Osteoblast (primary cell): ENCODE measurements around the gene LAMA1. TPM values are rescaled to one million over a fixed set of nuclear protein-coding genes. Genes with fewer than 3 reads are reported as not detected.
"Not testable (repeated sequence)": the region's sequence is repeated elsewhere in the genome, so short reads cannot be mapped to it uniquely, and the experiment has no call there.

Experiments used
- DNase-seq: peaks from one replicate; pipeline ENCODE4 v3.0.0; 2011; ENCODE audit warnings: low spot score, mixed read lengths; ENCODE audit not compliant: insufficient read length; ENCODE audit errors: missing footprints
- H2AFZ ChIP-seq: 2 replicates; pipeline ENCODE4 v1.6.0; 2011; ENCODE audit warnings: mild to moderate bottlenecking, low read length
- H3K27ac ChIP-seq: 2 replicates; pipeline ENCODE4 v1.5.1; 2011; ENCODE audit warnings: mild to moderate bottlenecking, low read depth, low read length, moderate library complexity
- H3K27me3 ChIP-seq: 2 replicates; pipeline ENCODE4 v1.6.0; 2012; ENCODE audit warnings: mild to moderate bottlenecking, control low read depth, inconsistent platforms, low read length, moderate library complexity; ENCODE audit not compliant: insufficient read depth
- H3K36me3 ChIP-seq: 2 replicates; pipeline ENCODE4 v1.5.1; 2011; ENCODE audit warnings: mild to moderate bottlenecking, low read length, control low read depth, moderate library complexity; ENCODE audit not compliant: insufficient read depth
- H3K4me1 ChIP-seq: 2 replicates; pipeline ENCODE4 v1.5.1; 2011; ENCODE audit warnings: mild to moderate bottlenecking, low read length, control low read depth, moderate library complexity; ENCODE audit not compliant: insufficient read depth
- H3K4me2 ChIP-seq: 2 replicates; pipeline ENCODE4 v1.6.0; 2011; ENCODE audit warnings: mild to moderate bottlenecking, low read length; ENCODE audit not compliant: insufficient read depth
- H3K4me3 ChIP-seq: fragments of 200-600 bp; sonication (generic); 3 replicates; pipeline ENCODE4 v1.5.1; 2012; ENCODE audit warnings: mild to moderate bottlenecking, low read length, inconsistent platforms; ENCODE audit not compliant: insufficient read depth
- H3K79me2 ChIP-seq: 2 replicates; pipeline ENCODE4 v1.6.0; 2012; ENCODE audit warnings: mild to moderate bottlenecking, low read length, control low read depth, inconsistent platforms; ENCODE audit not compliant: insufficient read depth
- H3K9me3 ChIP-seq: 2 replicates; pipeline ENCODE4 v1.5.1; 2011; ENCODE audit warnings: low read depth, low read length, control low read depth
- H4K20me1 ChIP-seq: 2 replicates; pipeline ENCODE4 v1.6.0; 2012; ENCODE audit warnings: mild to moderate bottlenecking, low read length, control low read depth; ENCODE audit not compliant: insufficient read depth
- total RNA-seq: library from RNA; depleted of rRNA; stranded (reverse); fragments of >200 nt; gene quantifications from 2 replicates; pipeline ENCODE4 v1.2.3, GENCODE V29; 2012
- TF ChIP-seq, protein P1 (sequence below): IDR thresholded peaks from 2 replicates; pipeline ENCODE4 v1.5.1; 2011; ENCODE audit warnings: mild to moderate bottlenecking, low read depth, low read length, moderate library complexity; ENCODE audit errors: extremely low read depth

The LAMA1 gene
- total RNA-seq, 1 donor = 8.3 TPM

DNA sequence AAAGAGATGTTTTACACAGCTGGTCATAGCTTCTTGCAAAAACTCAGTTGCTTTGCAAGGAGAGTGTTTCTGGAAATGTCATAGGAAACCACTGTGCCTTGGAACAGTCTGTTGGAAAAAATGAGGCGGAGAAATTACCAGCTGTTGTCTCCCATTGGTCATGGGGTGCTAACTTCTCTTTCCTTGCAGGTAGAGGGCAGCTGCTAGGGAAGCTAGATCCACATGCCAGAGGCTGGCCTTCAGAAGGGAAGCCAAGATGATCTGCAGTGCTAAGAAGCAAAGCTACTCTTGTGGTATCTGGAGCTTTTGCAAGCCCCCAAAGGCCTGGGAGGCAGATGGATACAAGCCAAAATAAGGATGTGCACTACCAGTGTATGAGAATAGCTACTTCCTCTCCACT, 34.8 kb upstream of the LAMA1 start:
- no peaks in the 10 kb centered on the region for H4K20me1 ChIP-seq
- no peak overlapping the region for H3K4me2 ChIP-seq
- peaks cover under 1% of the 10 kb centered on the region for H3K4me1 ChIP-seq
- H3K27ac ChIP-seq = no peak overlapping the region
- no peak overlapping the region for H3K4me3 ChIP-seq
- TF ChIP-seq, protein P1, sequence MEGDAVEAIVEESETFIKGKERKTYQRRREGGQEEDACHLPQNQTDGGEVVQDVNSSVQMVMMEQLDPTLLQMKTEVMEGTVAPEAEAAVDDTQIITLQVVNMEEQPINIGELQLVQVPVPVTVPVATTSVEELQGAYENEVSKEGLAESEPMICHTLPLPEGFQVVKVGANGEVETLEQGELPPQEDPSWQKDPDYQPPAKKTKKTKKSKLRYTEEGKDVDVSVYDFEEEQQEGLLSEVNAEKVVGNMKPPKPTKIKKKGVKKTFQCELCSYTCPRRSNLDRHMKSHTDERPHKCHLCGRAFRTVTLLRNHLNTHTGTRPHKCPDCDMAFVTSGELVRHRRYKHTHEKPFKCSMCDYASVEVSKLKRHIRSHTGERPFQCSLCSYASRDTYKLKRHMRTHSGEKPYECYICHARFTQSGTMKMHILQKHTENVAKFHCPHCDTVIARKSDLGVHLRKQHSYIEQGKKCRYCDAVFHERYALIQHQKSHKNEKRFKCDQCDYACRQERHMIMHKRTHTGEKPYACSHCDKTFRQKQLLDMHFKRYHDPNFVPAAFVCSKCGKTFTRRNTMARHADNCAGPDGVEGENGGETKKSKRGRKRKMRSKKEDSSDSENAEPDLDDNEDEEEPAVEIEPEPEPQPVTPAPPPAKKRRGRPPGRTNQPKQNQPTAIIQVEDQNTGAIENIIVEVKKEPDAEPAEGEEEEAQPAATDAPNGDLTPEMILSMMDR = no peak
- no peak for DNase-seq
- H3K27me3 ChIP-seq = no peaks in the 10 kb centered on the region
- H3K9me3 ChIP-seq = no peaks in the 10 kb centered on the region
- no peak overlapping the region for H2AFZ ChIP-seq
- H3K36me3 ChIP-seq = no peaks in the 10 kb centered on the region
- H3K79me2 ChIP-seq = no peaks in the 10 kb centered on the region

DNA sequence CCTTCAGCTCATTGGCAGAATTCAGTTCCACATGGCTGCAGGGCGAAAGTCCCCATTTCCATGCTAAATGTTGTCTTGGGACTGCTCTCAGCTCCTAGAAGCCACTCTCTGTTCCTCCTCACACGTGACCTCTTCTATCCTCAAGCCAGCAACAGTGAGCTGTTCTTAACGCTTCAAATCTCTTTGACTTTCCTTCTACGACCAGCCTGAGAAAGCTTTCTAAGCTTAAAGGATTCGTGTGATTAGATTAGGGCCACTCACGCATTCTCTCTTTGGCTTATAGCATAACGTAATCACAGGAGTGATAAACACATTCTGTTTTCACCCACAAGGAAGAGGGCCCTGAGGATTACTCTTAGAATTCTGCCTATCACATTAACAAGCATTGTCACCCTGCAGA, 29.8 kb upstream of the LAMA1 start:
- Histone ChIP-seq H3K4me2 (no peak overlapping the region), H3K9me3 (no peaks in the 10 kb centered on the region), H3K4me3 (no peak overlapping the region), H3K27me3 (no peaks in the 10 kb centered on the region), H3K27ac (no peak overlapping the region), H3K36me3 (no peaks in the 10 kb centered on the region), H2AFZ (peak overlapping the region; percentile 6), H3K4me1 (no peaks in the 10 kb centered on the region), H3K79me2 (no peaks in the 10 kb centered on the region), H4K20me1 (no peaks in the 10 kb centered on the region)
- TF ChIP-seq, protein P1 = no peak
- no peak for DNase-seq

DNA sequence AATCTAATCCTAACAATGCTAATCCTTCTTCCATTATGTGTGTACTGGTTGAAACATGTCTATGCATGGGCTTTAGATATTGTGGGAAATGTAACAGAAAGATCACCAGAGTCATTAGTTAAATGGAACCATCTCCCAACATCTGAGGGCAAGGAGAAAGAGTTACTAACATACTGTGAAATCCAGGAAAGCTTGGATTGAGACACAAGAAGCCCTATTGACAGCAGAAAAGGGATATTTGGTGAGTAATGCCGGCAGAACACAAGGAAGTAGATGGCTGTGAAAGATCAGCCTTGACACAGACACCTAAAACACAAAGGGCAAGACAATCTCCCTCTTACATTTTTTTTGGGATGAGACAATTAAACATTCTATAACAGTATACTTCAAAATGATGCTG, 28.5 kb upstream of the LAMA1 start:
- Histone ChIP-seq H3K36me3 (no peaks in the 10 kb centered on the region), H3K27me3 (no peaks in the 10 kb centered on the region)
- DNase-seq = no peak

DNA sequence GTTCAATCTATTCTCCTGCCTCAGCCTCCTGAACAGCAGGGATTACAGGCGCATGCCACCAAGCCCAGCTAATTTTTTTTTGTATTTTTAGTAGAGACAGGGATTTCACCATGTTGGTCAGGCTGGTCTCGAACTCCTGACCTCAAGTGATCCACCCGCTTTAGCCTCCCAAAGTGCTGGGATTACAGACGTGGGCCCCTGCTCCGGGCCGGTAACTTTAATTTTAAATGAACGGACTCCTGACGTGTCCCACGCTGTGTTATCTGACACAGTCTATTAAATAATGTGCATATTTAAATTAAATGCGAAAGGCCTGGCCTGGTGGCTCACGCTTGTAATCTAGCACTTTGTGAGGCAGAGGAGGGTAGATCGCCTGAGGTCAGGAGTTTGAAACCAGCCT, 27.3 kb upstream of the LAMA1 start:
- not testable (repeated sequence) for H3K9me3 ChIP-seq, H3K27me3 ChIP-seq, H2AFZ ChIP-seq, H3K79me2 ChIP-seq, H3K4me3 ChIP-seq, H3K4me2 ChIP-seq, DNase-seq, H3K27ac ChIP-seq, H3K4me1 ChIP-seq, H4K20me1 ChIP-seq, H3K36me3 ChIP-seq

More for the DNA sequence above, 28.5 kb upstream of the LAMA1 start:
- no peaks in the 10 kb centered on the region for H3K79me2 ChIP-seq
- no peak overlapping the region for H3K27ac ChIP-seq
- no peak overlapping the region for H3K4me3 ChIP-seq
- no peaks in the 10 kb centered on the region for H3K4me1 ChIP-seq
- H3K9me3 ChIP-seq = no peaks in the 10 kb centered on the region
- no peak overlapping the region for H2AFZ ChIP-seq
- no peaks in the 10 kb centered on the region for H4K20me1 ChIP-seq
- no peak overlapping the region for H3K4me2 ChIP-seq
- TF ChIP-seq, protein P1 = no peak
